CD14-positive monocyte (primary cell): ENCODE results near the gene CAPN11. TPM values are rescaled to one million over a fixed set of nuclear protein-coding genes. Genes with fewer than 3 reads are reported as not detected.

Experiments
- DNase-seq, 3 donors: peaks; one replicate each; pipeline ENCODE4 v3.0.0-alpha.2; 2011 to 2022
- H2AFZ ChIP-seq: 2 replicates; pipeline ENCODE4 v1.6.0; 2012; ENCODE audit warnings: mild to moderate bottlenecking, low read depth, low read length, inconsistent platforms; ENCODE audit not compliant: insufficient read depth, poor library complexity, severe bottlenecking
- H3K27ac ChIP-seq, 2 donors: 1 replicate in 1 of 2; 2 replicates in 1 of 2; pipeline ENCODE4 v1.5.1; 2012 to 2013; ENCODE audit warnings: low read length in 2 of 2, control low read depth in 1 of 2, inconsistent platforms in 1 of 2, low read depth in 1 of 2, mild to moderate bottlenecking in 1 of 2
- H3K27me3 ChIP-seq, 2 donors: one replicate each; pipeline versions ENCODE4 v1.6.0 to v1.6.1; 2011 to 2013; ENCODE audit warnings: low read length in 2 of 2; ENCODE audit not compliant: control insufficient read depth in 2 of 2, insufficient read depth in 2 of 2
- H3K36me3 ChIP-seq, 2 donors: replicated peaks in 1 of 2; 1 replicate in 1 of 2; 2 replicates in 1 of 2; pipeline versions ENCODE4 v1.5.1 to v1.6.1; 2012 to 2013; ENCODE audit warnings: low read length in 2 of 2, control low read depth in 1 of 2, inconsistent platforms in 1 of 2, mild to moderate bottlenecking in 1 of 2; ENCODE audit not compliant: insufficient read depth in 2 of 2, control insufficient read depth in 1 of 2
- H3K4me1 ChIP-seq, 2 donors: 1 replicate in 1 of 2; 2 replicates in 1 of 2; pipeline versions ENCODE4 v1.5.1 to v1.6.1; 2012 to 2013; ENCODE audit warnings: low read length in 2 of 2, control low read depth in 1 of 2, inconsistent platforms in 1 of 2, mild to moderate bottlenecking in 1 of 2, moderate library complexity in 1 of 2; ENCODE audit not compliant: insufficient read depth in 2 of 2, control insufficient read depth in 1 of 2
- H3K4me2 ChIP-seq: replicated peaks from 2 replicates; pipeline ENCODE3; 2012; ENCODE audit warnings: low read length, moderate library complexity, mild to moderate bottlenecking; ENCODE audit not compliant: poor library complexity, severe bottlenecking; ENCODE audit errors: extremely low read depth
- H3K4me3 ChIP-seq, 3 experiments: fragments of 200-600 bp in 1 of 3; sonication (generic) in 1 of 3; replicated peaks in 1 of 3; 1 replicate in 2 of 3; 2 replicates in 1 of 3; pipeline ENCODE4 v1.5.1; 2011 to 2013; ENCODE audit warnings: low read length in 3 of 3, mild to moderate bottlenecking in 3 of 3, control low read depth in 2 of 3, low read depth in 2 of 3, inconsistent platforms in 1 of 3, moderate library complexity in 1 of 3
- H3K79me2 ChIP-seq: 2 replicates; pipeline ENCODE4 v1.6.0; 2012; ENCODE audit warnings: mild to moderate bottlenecking, control low read depth, inconsistent platforms, low read length, moderate library complexity; ENCODE audit not compliant: insufficient read depth
- H3K9ac ChIP-seq: 2 replicates; pipeline ENCODE4 v1.6.0; 2017; ENCODE audit warnings: low read length, mild to moderate bottlenecking; ENCODE audit not compliant: insufficient read depth, poor library complexity, severe bottlenecking
- H3K9me3 ChIP-seq, 2 donors: replicated peaks in 1 of 2; 1 replicate in 1 of 2; 2 replicates in 1 of 2; pipeline versions ENCODE4 v1.5.1 to v1.6.1; 2012 to 2013; ENCODE audit warnings: low read length in 2 of 2, control low read depth in 1 of 2; ENCODE audit not compliant: control insufficient read depth in 1 of 2, insufficient read depth in 1 of 2
- H4K20me1 ChIP-seq: 2 replicates; pipeline ENCODE4 v1.6.0; 2012; ENCODE audit warnings: mild to moderate bottlenecking, low read length, control low read depth, moderate library complexity; ENCODE audit not compliant: insufficient read depth
- H3K27ac Mint-ChIP-seq, 7 donors: one replicate each; pipeline ENCODE4 v1.8.0; 2020; ENCODE audit warnings: mild to moderate bottlenecking in 7 of 7, mixed read lengths in 7 of 7, moderate library complexity in 6 of 7, inconsistent platforms in 2 of 7
- H3K27me3 Mint-ChIP-seq, 3 donors: one replicate each; pipeline ENCODE4 v1.8.0; 2021 to 2022; ENCODE audit warnings: low read depth in 3 of 3, mild to moderate bottlenecking in 3 of 3, mixed read lengths in 3 of 3, moderate library complexity in 3 of 3, inconsistent platforms in 1 of 3
- H3K36me3 Mint-ChIP-seq, 2 donors: one replicate each; pipeline ENCODE4 v1.8.0; 2020; ENCODE audit warnings: mixed read lengths in 2 of 2, inconsistent platforms in 1 of 2, mild to moderate bottlenecking in 1 of 2
- H3K4me1 Mint-ChIP-seq: one replicate; pipeline ENCODE4 v1.8.0; 2020; ENCODE audit warnings: mild to moderate bottlenecking, mixed read lengths
- H3K4me3 Mint-ChIP-seq, 2 donors: one replicate each; pipeline ENCODE4 v1.8.0; 2020; ENCODE audit warnings: mild to moderate bottlenecking in 2 of 2, mixed read lengths in 2 of 2, moderate library complexity in 1 of 2
- H3K9me3 Mint-ChIP-seq, 7 donors: one replicate each; pipeline ENCODE4 v1.8.0; 2020 to 2022; ENCODE audit warnings: mixed read lengths in 7 of 7, mild to moderate bottlenecking in 6 of 7, moderate library complexity in 6 of 7, inconsistent platforms in 2 of 7
- CTCF ChIP-seq: fragments of 200-600 bp; IDR thresholded peaks from one replicate; pipeline ENCODE4 v1.8.0; 2022; ENCODE audit warnings: antibody characterized with exemption, mild to moderate bottlenecking
- WGBS: methylation state at CpG from one replicate; pipeline ENCODE4 v1.1.5; 2013; ENCODE audit warnings: missing lambda C conversion rate; ENCODE audit not compliant: insufficient coverage; 5-methylcytosine and 5-hydroxymethylcytosine counted together
- intact Hi-C, 2 donors: fragments of 100-400 bp; cut with micrococcal nuclease; formaldehyde crosslinking; loops; one replicate each; pipeline versions ENCODE4 v1.15.0 to v1.15.1; 2023
- polyA plus RNA-seq, 3 donors: library from polyadenylated mRNA; depleted of rRNA in 1 of 3; unstranded in 2 of 3; stranded (reverse) in 1 of 3; fragments of 300-500 nt in 2 of 3; fragments of >200 nt in 1 of 3; fragmentation: Illumina TruSeq in 2 of 3; gene quantifications; 1 replicate in 2 of 3; 2 replicates in 1 of 3; pipeline ENCODE4 v1.2.3, GENCODE V29; 2012 to 2021

Gene CAPN11
- polyA plus RNA-seq, 3 donors, result 0.11 TPM; not detected in 2

- Mint-ChIP-seq H3K4me1 (no peaks in the 10 kb centered on the region), H3K27ac (peak overlapping the region in 4 of 7 donors; percentile 4 to 57 (median 44)), H3K9me3 (peaks cover 0 to 2% (median 0%) of the 10 kb centered on the region in 7 donors), H3K36me3 (peaks cover 69 to 83% of the 10 kb centered on the region in 2 donors), H3K27me3 (peaks cover under 1 to 3% (median 2%) of the 10 kb centered on the region in 3 donors), H3K4me3 (no peak overlapping the region)
- intact Hi-C loops, result no loop called here
- H3K4me1 ChIP-seq, result no peaks in the 10 kb centered on the region
- no peak for TF ChIP-seq CTCF
- no peak overlapping the region for H3K4me2 ChIP-seq
- no peak overlapping the region for H3K27ac ChIP-seq
- no peaks in the 10 kb centered on the region for H3K27me3 ChIP-seq
- no peak overlapping the region for H3K4me3 ChIP-seq
- no peaks in the 10 kb centered on the region for H3K79me2 ChIP-seq
- H2AFZ ChIP-seq, result no peak overlapping the region
- H3K9me3 ChIP-seq, result no peaks in the 10 kb centered on the region
- no peak for DNase-seq
- no peak overlapping the region for H3K9ac ChIP-seq
- H4K20me1 ChIP-seq, result no peaks in the 10 kb centered on the region
- peaks cover 39 to 82% of the 10 kb centered on the region in 2 donors for H3K36me3 ChIP-seq
Measured at GRCh38 chr6:44145839-44146238, 12.8 kb upstream of the CAPN11 start.

GRCh38 chr6:44146685-44147084 lies 11.9 kb upstream of the CAPN11 start:
- DNase-seq, result no peak
- no peak overlapping the region for H3K4me3 Mint-ChIP-seq
- H3K27ac ChIP-seq, result no peak overlapping the region
- WGBS, result 96% methylated on average over 5 of the region's 10 CpGs
- TF ChIP-seq CTCF, result no peak
- peaks cover 31 to 74% of the 10 kb centered on the region in 2 donors for H3K36me3 ChIP-seq
- no peaks in the 10 kb centered on the region for H3K27me3 ChIP-seq
- H3K36me3 Mint-ChIP-seq, result peaks cover 62 to 74% of the 10 kb centered on the region in 2 donors
- H3K9ac ChIP-seq, result no peak overlapping the region
- no peak overlapping the region for H3K4me2 ChIP-seq
- no peak overlapping the region for H3K4me3 ChIP-seq
- H3K27ac Mint-ChIP-seq, result peak overlapping the region in 1 of 7 donors; percentile 40
- H3K79me2 ChIP-seq, result no peaks in the 10 kb centered on the region
- peaks cover 6% of the 10 kb centered on the region for H4K20me1 ChIP-seq
- H3K9me3 Mint-ChIP-seq, result peaks cover 0 to 2% (median 0%) of the 10 kb centered on the region in 7 donors
- H3K27me3 Mint-ChIP-seq, result peaks cover 0 to 5% (median 3%) of the 10 kb centered on the region in 3 donors
- peaks cover 3% of the 10 kb centered on the region for H3K4me1 Mint-ChIP-seq
- no peak overlapping the region for H2AFZ ChIP-seq
- no peaks in the 10 kb centered on the region for H3K9me3 ChIP-seq
- intact Hi-C loops, result no loop called here
- peaks cover 0 to 3% of the 10 kb centered on the region in 2 donors for H3K4me1 ChIP-seq
